HL-60 (cell line): ENCODE results near the gene BLTP2.

Experiments
- DNase-seq, 2 experiments: peaks; one replicate each; pipeline ENCODE4 v3.0.0-alpha.2; 2010 to 2020; ENCODE audit warnings: low read depth in 1 of 2, low spot score in 1 of 2
- H3K27ac ChIP-seq: fragments of 250-450 bp; sonication (Bioruptor Pico); replicated peaks from 2 replicates; pipeline ENCODE4 v1.5.1; 2020; ENCODE audit warnings: mild to moderate bottlenecking, moderate library complexity
- H3K27me3 ChIP-seq: fragments of 250-450 bp; sonication (Bioruptor Pico); 2 replicates; pipeline ENCODE4 v1.5.1; 2021; ENCODE audit warnings: mild to moderate bottlenecking, moderate library complexity; ENCODE audit not compliant: insufficient read depth, poor library complexity, severe bottlenecking
- H3K4me3 ChIP-seq: replicated peaks from 2 replicates; pipeline ENCODE4 v1.5.1; 2011; ENCODE audit warnings: mild to moderate bottlenecking, control low read depth, low read length; ENCODE audit not compliant: insufficient read depth
- GABPA ChIP-seq: IDR thresholded peaks from 2 replicates; pipeline ENCODE4 v1.6.1; 2012; ENCODE audit warnings: low read depth
- POLR2AphosphoS5 ChIP-seq: IDR thresholded peaks from 2 replicates; pipeline ENCODE4 v1.6.1; 2012; ENCODE audit warnings: low read depth
- SPI1 ChIP-seq: IDR thresholded peaks from 2 replicates; pipeline ENCODE4 v1.6.1; 2012; ENCODE audit warnings: low read depth, mild to moderate bottlenecking, borderline replicate concordance
- TF ChIP-seq, protein P1 (sequence below): IDR thresholded peaks from 2 replicates; pipeline ENCODE4 v1.6.1; 2012; ENCODE audit warnings: low read depth; ENCODE audit not compliant: insufficient replicate concordance
- TF ChIP-seq, protein P2 (sequence below): IDR thresholded peaks from one replicate; pipeline ENCODE4 v1.5.1; 2011; ENCODE audit warnings: low read length, control low read depth, inconsistent platforms; ENCODE audit not compliant: insufficient read depth

BLTP2 gene

DNA sequence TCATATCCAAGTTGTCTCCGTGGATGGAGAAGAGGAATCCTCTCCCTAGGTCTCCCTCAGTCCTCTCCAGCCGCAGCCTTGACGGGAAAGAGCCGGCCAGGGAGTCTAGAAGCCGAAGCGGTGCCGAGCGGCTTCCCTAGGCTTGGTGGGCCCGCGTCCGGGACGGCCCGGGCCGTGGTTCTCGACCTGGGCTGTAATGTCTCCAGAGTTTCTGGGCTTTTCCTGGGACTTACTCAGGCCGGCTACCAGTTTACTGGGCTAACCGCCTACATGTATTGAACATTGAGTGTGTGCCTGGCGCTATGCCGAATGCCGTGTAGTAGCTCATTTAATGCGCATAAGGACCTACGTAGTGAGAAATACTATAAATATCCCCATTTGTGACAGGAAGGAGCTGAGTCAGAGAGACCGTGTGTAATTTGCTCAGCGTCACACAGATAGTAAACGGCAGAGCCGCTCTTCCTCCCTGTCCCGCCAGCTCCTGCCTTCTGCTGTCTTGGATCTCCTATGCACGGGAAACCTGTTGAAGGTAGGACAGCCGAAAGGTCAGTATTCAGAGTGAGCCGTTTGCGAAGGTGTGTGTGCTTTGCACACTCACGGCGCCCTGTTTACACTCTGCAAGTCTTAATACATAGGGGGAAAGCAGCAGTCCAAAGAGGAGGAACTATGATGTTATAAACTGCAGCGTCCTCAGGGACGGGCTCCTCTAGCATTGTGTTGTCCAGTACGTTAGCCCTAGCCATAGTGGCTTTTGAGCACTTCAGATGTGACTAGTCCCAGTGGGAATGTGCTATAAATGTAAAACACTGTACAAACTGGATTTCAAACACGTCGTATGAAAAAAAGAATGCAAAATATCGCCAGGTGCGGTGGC lies 45.4 kb downstream of the BLTP2 start:
- TF ChIP-seq POLR2AphosphoS5 (no peak; the same call in 1 of the 2 replicates), GABPA (no peak), SPI1 (no peak; the same call in 1 of the 2 replicates)
- TF ChIP-seq, protein P1, sequence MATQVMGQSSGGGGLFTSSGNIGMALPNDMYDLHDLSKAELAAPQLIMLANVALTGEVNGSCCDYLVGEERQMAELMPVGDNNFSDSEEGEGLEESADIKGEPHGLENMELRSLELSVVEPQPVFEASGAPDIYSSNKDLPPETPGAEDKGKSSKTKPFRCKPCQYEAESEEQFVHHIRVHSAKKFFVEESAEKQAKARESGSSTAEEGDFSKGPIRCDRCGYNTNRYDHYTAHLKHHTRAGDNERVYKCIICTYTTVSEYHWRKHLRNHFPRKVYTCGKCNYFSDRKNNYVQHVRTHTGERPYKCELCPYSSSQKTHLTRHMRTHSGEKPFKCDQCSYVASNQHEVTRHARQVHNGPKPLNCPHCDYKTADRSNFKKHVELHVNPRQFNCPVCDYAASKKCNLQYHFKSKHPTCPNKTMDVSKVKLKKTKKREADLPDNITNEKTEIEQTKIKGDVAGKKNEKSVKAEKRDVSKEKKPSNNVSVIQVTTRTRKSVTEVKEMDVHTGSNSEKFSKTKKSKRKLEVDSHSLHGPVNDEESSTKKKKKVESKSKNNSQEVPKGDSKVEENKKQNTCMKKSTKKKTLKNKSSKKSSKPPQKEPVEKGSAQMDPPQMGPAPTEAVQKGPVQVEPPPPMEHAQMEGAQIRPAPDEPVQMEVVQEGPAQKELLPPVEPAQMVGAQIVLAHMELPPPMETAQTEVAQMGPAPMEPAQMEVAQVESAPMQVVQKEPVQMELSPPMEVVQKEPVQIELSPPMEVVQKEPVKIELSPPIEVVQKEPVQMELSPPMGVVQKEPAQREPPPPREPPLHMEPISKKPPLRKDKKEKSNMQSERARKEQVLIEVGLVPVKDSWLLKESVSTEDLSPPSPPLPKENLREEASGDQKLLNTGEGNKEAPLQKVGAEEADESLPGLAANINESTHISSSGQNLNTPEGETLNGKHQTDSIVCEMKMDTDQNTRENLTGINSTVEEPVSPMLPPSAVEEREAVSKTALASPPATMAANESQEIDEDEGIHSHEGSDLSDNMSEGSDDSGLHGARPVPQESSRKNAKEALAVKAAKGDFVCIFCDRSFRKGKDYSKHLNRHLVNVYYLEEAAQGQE = no peak
- TF ChIP-seq, protein P2, sequence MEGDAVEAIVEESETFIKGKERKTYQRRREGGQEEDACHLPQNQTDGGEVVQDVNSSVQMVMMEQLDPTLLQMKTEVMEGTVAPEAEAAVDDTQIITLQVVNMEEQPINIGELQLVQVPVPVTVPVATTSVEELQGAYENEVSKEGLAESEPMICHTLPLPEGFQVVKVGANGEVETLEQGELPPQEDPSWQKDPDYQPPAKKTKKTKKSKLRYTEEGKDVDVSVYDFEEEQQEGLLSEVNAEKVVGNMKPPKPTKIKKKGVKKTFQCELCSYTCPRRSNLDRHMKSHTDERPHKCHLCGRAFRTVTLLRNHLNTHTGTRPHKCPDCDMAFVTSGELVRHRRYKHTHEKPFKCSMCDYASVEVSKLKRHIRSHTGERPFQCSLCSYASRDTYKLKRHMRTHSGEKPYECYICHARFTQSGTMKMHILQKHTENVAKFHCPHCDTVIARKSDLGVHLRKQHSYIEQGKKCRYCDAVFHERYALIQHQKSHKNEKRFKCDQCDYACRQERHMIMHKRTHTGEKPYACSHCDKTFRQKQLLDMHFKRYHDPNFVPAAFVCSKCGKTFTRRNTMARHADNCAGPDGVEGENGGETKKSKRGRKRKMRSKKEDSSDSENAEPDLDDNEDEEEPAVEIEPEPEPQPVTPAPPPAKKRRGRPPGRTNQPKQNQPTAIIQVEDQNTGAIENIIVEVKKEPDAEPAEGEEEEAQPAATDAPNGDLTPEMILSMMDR = no peak
- H3K27ac ChIP-seq = peak overlapping the region; percentile 81
- DNase-seq = peak; percentile 47 to 68
- no peaks in the 10 kb centered on the region for H3K27me3 ChIP-seq
- peak overlapping the region; percentile 98 for H3K4me3 ChIP-seq

DNA sequence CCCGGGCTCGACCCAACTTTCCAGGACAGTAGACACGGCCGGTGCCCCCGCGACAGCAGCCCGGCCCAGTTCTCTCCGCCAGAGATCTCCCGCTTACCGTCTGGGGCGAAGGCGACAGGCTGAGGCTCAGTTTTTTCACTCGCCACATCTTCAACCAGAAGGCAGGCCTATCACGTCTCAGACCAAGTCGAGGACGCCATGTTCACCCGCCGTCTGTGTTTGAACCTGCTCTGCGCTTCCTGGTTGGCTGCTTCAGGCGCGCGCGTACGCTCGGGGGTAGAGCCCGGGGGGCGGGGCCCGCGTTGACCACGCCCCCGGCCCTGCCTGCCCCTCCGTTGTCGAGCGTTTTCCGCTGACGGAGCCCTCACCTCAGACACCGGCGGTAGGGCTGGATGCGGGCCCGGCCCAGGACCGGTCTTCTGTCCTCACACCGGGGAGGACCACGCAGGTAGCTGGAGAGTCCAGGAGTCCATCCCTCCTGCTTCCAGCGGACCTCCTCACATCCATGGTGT lies 46.1 kb downstream of the BLTP2 start, which contains the start of gene SPAG5:
SPAG5 (minus strand) TSS at position 227 of the 512 bp plus-strand sequence; CDS start at position 148, 79 bp downstream.
- peak within 1 kb of the TSS; percentile 98 for H3K4me3 ChIP-seq
- peak within 1 kb of the TSS; percentile 81 for H3K27ac ChIP-seq
- no peaks in the 10 kb centered on the region for H3K27me3 ChIP-seq
- DNase-seq = peak; percentile 84 to 91
- TF ChIP-seq, protein P1 = no peak
- peak; percentile 39; the same call in 1 of the 2 replicates for TF ChIP-seq POLR2AphosphoS5
- TF ChIP-seq, protein P2 = no peak

DNA sequence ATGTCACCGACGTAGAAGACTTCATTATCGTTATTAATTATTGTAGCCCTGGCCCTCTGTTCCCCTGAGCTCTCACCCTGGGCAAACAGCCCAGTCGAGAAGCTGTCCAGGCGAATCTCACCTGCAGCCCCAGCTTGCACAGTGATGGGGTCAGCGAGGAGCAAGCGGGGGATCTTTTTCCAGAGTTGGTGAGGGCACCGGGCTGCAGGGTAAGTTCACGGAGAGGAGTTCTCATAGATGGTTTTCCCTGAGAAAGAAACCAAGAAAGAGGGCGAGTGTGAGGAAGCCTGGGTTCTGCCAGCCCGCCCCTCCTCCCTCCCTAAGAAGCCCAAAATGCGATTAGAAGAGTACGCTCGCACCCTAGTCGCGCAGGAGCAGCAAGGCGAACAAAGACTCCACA lies 46.6 kb downstream of the BLTP2 start:
- TF ChIP-seq SPI1 (no peak), POLR2AphosphoS5 (no peak), GABPA (no peak)
- TF ChIP-seq, protein P1 = no peak
- no peaks in the 10 kb centered on the region for H3K27me3 ChIP-seq
- no peak for DNase-seq
- peak overlapping the region; percentile 98 for H3K4me3 ChIP-seq
- H3K27ac ChIP-seq = peak overlapping the region; percentile 81
